ENCODE data around the gene TMC7. TPM values are rescaled to one million over a fixed set of nuclear protein-coding genes. Genes with fewer than 3 reads are reported as not detected.

TMC7 gene
- total and polyA plus RNA-seq, 2 donors (not counting 3 experiments of a cell fraction or from before 2014, with no cell fraction given) = 5.7 to 7.0 TPM

- CTCF ChIA-PET = interaction anchor here (0.9 to 2.2 kb wide), 2 partner anchors 9 to 28 kb away, joined by 3 to 9 read pairs; partner anchors contain the start of gene TMC7
- DNase-seq (ENCODE audit: low read depth, low spot score) (no peak), FAIRE-seq (no peak)
- BruUV-seq (replicated peaks) = no TSS peak
- Histone ChIP-seq H2AFZ (ENCODE audit: low read depth, low read length) (no peak overlapping the region), H3K9me1 (replicated peaks; ENCODE audit: control insufficient read depth, extremely low read depth, insufficient read depth, low read length) (no peaks in the 10 kb centered on the region), H3K9ac (replicated peaks; ENCODE audit: extremely low read depth, insufficient read depth, low read length) (no peak overlapping the region), H3K4me1 (ENCODE audit: control insufficient read depth, extremely low read depth, insufficient read depth, low read length) (no peaks in the 10 kb centered on the region), H3K36me3 (ENCODE audit: control insufficient read depth in 2 of 2, extremely low read depth in 1 of 2, insufficient read depth in 2 of 2, low read length in 2 of 2) (peaks cover 0 to 7% of the 10 kb centered on the region in 2 experiments), H3K4me3 (replicated peaks in 1 of 3; ENCODE audit: insufficient read depth in 1 of 3, low read depth in 1 of 3, low read length in 3 of 3) (no peak overlapping the region), H3K9me3 (replicated peaks; ENCODE audit: control insufficient read depth, insufficient read depth, low read length) (no peaks in the 10 kb centered on the region), H3K79me2 (ENCODE audit: control insufficient read depth, insufficient read depth, low read length) (no peaks in the 10 kb centered on the region), H3K4me2 (ENCODE audit: insufficient read depth, low read length) (no peak overlapping the region), H3K27me3 (ENCODE audit: control insufficient read depth in 2 of 2, insufficient read depth in 2 of 2, low read length in 2 of 2) (no peaks in the 10 kb centered on the region), H3K27ac (ENCODE audit: insufficient read depth, low read depth, low read length) (no peak overlapping the region), H4K20me1 (replicated peaks; ENCODE audit: control insufficient read depth, extremely low read depth, insufficient read depth, low read length) (no peaks in the 10 kb centered on the region)
- intact Hi-C loops (cut with micrococcal nuclease) (no loop called here), dilution Hi-C loops (cut with MboI; ENCODE audit: extremely low pct_ligation_motif_present, low sequenced_read_pairs) (no loop called here)
- POLR2A ChIA-PET = no interaction called here
- no peak for TF ChIP-seq GATA2 (IDR thresholded peaks at IDR 0.05; ENCODE audit: insufficient read depth, insufficient read length, low read depth, low read length)
- no peak for TF ChIP-seq JUN (IDR thresholded peaks at IDR 0.05; ENCODE audit: borderline replicate concordance, insufficient read depth, insufficient read length, low read depth)
- no peak for TF ChIP-seq FOS (IDR thresholded peaks at IDR 0.05; ENCODE audit: borderline replicate concordance, insufficient read depth, low read length)
- no peak for TF ChIP-seq POLR2A (IDR thresholded peaks at IDR 0.05; ENCODE audit: low read depth, low read length)
- no peak for TF ChIP-seq MYC (IDR thresholded peaks at IDR 0.05; ENCODE audit: low read depth, low read length)
Measured at GRCh38 chr16:19011169-19011731, 27.5 kb downstream of the TMC7 start.

- intact Hi-C loops (cut with micrococcal nuclease) (no loop called here), dilution Hi-C loops (cut with MboI; ENCODE audit: extremely low pct_ligation_motif_present, low sequenced_read_pairs) (no loop called here)
- TF ChIP-seq JUN (IDR thresholded peaks at IDR 0.05; ENCODE audit: borderline replicate concordance, insufficient read depth, insufficient read length, low read depth) (no peak), POLR2A (IDR thresholded peaks at IDR 0.05; ENCODE audit: low read depth, low read length) (no peak), MYC (IDR thresholded peaks at IDR 0.05; ENCODE audit: low read depth, low read length) (no peak), MAX (IDR thresholded peaks at IDR 0.05; ENCODE audit: insufficient read depth, insufficient read length) (no peak), POLR2AphosphoS5 (IDR thresholded peaks at IDR 0.05; ENCODE audit: insufficient read depth, low read depth, low read length) (no peak), EZH2 (IDR thresholded peaks at IDR 0.05; ENCODE audit: borderline replicate concordance, low read depth, low read length, severe bottlenecking) (no peak), GATA2 (IDR thresholded peaks at IDR 0.05; ENCODE audit: insufficient read depth, insufficient read length, low read depth, low read length) (no peak)
- FAIRE-seq = no peak
- Histone ChIP-seq H3K9ac (replicated peaks; ENCODE audit: extremely low read depth, insufficient read depth, low read length) (no peak overlapping the region), H2AFZ (ENCODE audit: low read depth, low read length) (no peak overlapping the region), H4K20me1 (replicated peaks; ENCODE audit: control insufficient read depth, extremely low read depth, insufficient read depth, low read length) (no peaks in the 10 kb centered on the region), H3K79me2 (ENCODE audit: control insufficient read depth, insufficient read depth, low read length) (no peaks in the 10 kb centered on the region), H3K4me2 (ENCODE audit: insufficient read depth, low read length) (no peak overlapping the region), H3K9me3 (replicated peaks; ENCODE audit: control insufficient read depth, insufficient read depth, low read length) (no peaks in the 10 kb centered on the region), H3K36me3 (ENCODE audit: control insufficient read depth in 2 of 2, extremely low read depth in 1 of 2, insufficient read depth in 2 of 2, low read length in 2 of 2) (peaks cover 0 to 9% of the 10 kb centered on the region in 2 experiments), H3K4me1 (ENCODE audit: control insufficient read depth, extremely low read depth, insufficient read depth, low read length) (no peaks in the 10 kb centered on the region), H3K9me1 (replicated peaks; ENCODE audit: control insufficient read depth, extremely low read depth, insufficient read depth, low read length) (no peaks in the 10 kb centered on the region), H3K4me3 (replicated peaks in 1 of 3; ENCODE audit: insufficient read depth in 1 of 3, low read depth in 1 of 3, low read length in 3 of 3) (no peak overlapping the region), H3K27me3 (ENCODE audit: control insufficient read depth in 2 of 2, insufficient read depth in 2 of 2, low read length in 2 of 2) (no peaks in the 10 kb centered on the region), H3K27ac (ENCODE audit: insufficient read depth, low read depth, low read length) (no peak overlapping the region)
- no TSS peak for BruUV-seq (replicated peaks)
- POLR2A ChIA-PET = no interaction called here
- CTCF ChIA-PET = interaction anchor here (1.5 kb wide), 1 partner anchor 49 kb away, joined by 3 read pairs; no protein-coding TSS in a partner anchor
- DNase-seq (ENCODE audit: low read depth, low spot score) = no peak
Measured at GRCh38 chr16:19014461-19014860, 30.7 kb downstream of the TMC7 start.
